HK-2 (cell line): ENCODE measurements around the gene IL1RAPL1.
"Not testable (repeated sequence)": the region's sequence is repeated elsewhere in the genome, so short reads cannot be mapped to it uniquely, and the experiment has no call there.

Experiments
- DNase-seq: peaks from one replicate; pipeline ENCODE4 v3.0.0-alpha.2; 2018; ENCODE audit not compliant: unreplicated experiment

IL1RAPL1 gene

GRCh38 chrX:29113221-29113620 lies 526.0 kb downstream of the IL1RAPL1 start:
- no peak for DNase-seq

GRCh38 chrX:29122817-29123216 lies 535.6 kb downstream of the IL1RAPL1 start:
- DNase-seq, result not testable (repeated sequence)

GRCh38 chrX:29130905-29131304 lies 543.7 kb downstream of the IL1RAPL1 start:
- DNase-seq, result no peak

GRCh38 chrX:29136904-29137303 lies 549.7 kb downstream of the IL1RAPL1 start:
- no peak for DNase-seq

- DNase-seq, result no peak
Observed at GRCh38 chrX:29138003-29138402, 550.8 kb downstream of the IL1RAPL1 start.

GRCh38 chrX:29143356-29143755 lies 556.1 kb downstream of the IL1RAPL1 start:
- DNase-seq, result no peak

- DNase-seq, result no peak
Observed at GRCh38 chrX:29143756-29144155, 556.5 kb downstream of the IL1RAPL1 start.

GRCh38 chrX:29145316-29145715 lies 558.1 kb downstream of the IL1RAPL1 start:
- DNase-seq, result no peak

GRCh38 chrX:29148511-29148910 lies 561.3 kb downstream of the IL1RAPL1 start:
- no peak for DNase-seq

- DNase-seq, result no peak
Observed at GRCh38 chrX:29155286-29155685, 568.0 kb downstream of the IL1RAPL1 start.

- no peak for DNase-seq
Observed at GRCh38 chrX:29172880-29173279, 585.6 kb downstream of the IL1RAPL1 start.

GRCh38 chrX:29187264-29187663 lies 600.0 kb downstream of the IL1RAPL1 start:
- DNase-seq, result no peak

GRCh38 chrX:29196501-29196900 lies 609.3 kb downstream of the IL1RAPL1 start:
- DNase-seq, result no peak

GRCh38 chrX:29215251-29215650 lies 628.0 kb downstream of the IL1RAPL1 start:
- DNase-seq, result no peak

- DNase-seq, result no peak
Observed at GRCh38 chrX:29225670-29226069, 638.4 kb downstream of the IL1RAPL1 start.

GRCh38 chrX:29229802-29230201 lies 642.6 kb downstream of the IL1RAPL1 start:
- no peak for DNase-seq

- DNase-seq, result no peak
Observed at GRCh38 chrX:29231800-29232199, 644.6 kb downstream of the IL1RAPL1 start.

GRCh38 chrX:29233592-29234183 lies 646.4 kb downstream of the IL1RAPL1 start:
- no peak for DNase-seq

GRCh38 chrX:29237972-29238371 lies 650.7 kb downstream of the IL1RAPL1 start:
- no peak for DNase-seq

- DNase-seq, result no peak
Observed at GRCh38 chrX:29241809-29242208, 654.6 kb downstream of the IL1RAPL1 start.

- no peak for DNase-seq
Observed at GRCh38 chrX:29242856-29243255, 655.6 kb downstream of the IL1RAPL1 start.

- DNase-seq, result no peak
Observed at GRCh38 chrX:29243942-29244341, 656.7 kb downstream of the IL1RAPL1 start.

GRCh38 chrX:29254515-29254914 lies 667.3 kb downstream of the IL1RAPL1 start:
- no peak for DNase-seq

GRCh38 chrX:29257521-29257920 lies 670.3 kb downstream of the IL1RAPL1 start:
- no peak for DNase-seq
